H1 (cell line): ENCODE results near the gene IL12B. TPM values are rescaled to one million over a fixed set of nuclear protein-coding genes. Genes with fewer than 3 reads are reported as not detected.

Experiments used
- ASH2L ChIP-seq: fragments of 200-600, 300-600 bp; sonication (generic); IDR thresholded peaks from one replicate; pipeline ENCODE4 v1.7.1; 2017; ENCODE audit warnings: low read length
- BCL11A ChIP-seq, 2 experiments: IDR thresholded peaks; one replicate each; pipeline ENCODE4 v1.6.1; 2011; ENCODE audit warnings: low read depth in 2 of 2, low read length in 2 of 2, mild to moderate bottlenecking in 2 of 2
- CHD7 ChIP-seq: fragments of 300-600 bp; sonication (generic); IDR thresholded peaks from 2 replicates; pipeline ENCODE4 v1.7.1; 2012; ENCODE audit warnings: low read length, moderate library complexity, mild to moderate bottlenecking, inconsistent platforms; ENCODE audit not compliant: insufficient replicate concordance
- CTBP2 ChIP-seq: IDR thresholded peaks from 2 replicates; pipeline ENCODE4 v1.7.0; 2011; ENCODE audit warnings: borderline replicate concordance, mild to moderate bottlenecking, moderate library complexity, mixed read lengths, low read length; ENCODE audit not compliant: insufficient read depth, insufficient read length
- EP300 ChIP-seq, 2 experiments: IDR thresholded peaks; 1 replicate in 1 of 2; 2 replicates in 1 of 2; pipeline ENCODE4 v1.6.1; 2011 to 2012; ENCODE audit warnings: low read depth in 2 of 2, low read length in 2 of 2, mild to moderate bottlenecking in 2 of 2, borderline replicate concordance in 1 of 2, inconsistent platforms in 1 of 2, moderate library complexity in 1 of 2
- MAFK ChIP-seq: IDR thresholded peaks from 2 replicates; pipeline ENCODE4 v1.6.1; 2012; ENCODE audit warnings: low read depth, mild to moderate bottlenecking, improper control_type of control experiment, low read length
- RNF2 ChIP-seq: fragments of 200-900, 300-1000 bp; sonication (generic); IDR thresholded peaks from 2 replicates; pipeline ENCODE4 v1.7.1; 2016; ENCODE audit warnings: borderline replicate concordance, low read depth, mild to moderate bottlenecking, antibody characterized with exemption, low read length; ENCODE audit not compliant: poor library complexity, severe bottlenecking; ENCODE audit errors: missing control alignments
- SP1 ChIP-seq: IDR thresholded peaks from 2 replicates; pipeline ENCODE4 v1.6.1; 2011; ENCODE audit warnings: low read depth, low read length
- polyA plus RNA-seq, 7 experiments: library from polyadenylated mRNA; depleted of rRNA in 3 of 7; stranded (reverse) in 5 of 7; unstranded in 2 of 7; fragments of >200 nt in 5 of 7; fragments of 200-250 nt in 2 of 7; gene quantifications; 1 replicate in 5 of 7; 2 replicates in 1 of 7; 4 replicates in 1 of 7; pipeline versions ENCODE4 v1.2.1 to v1.2.3, GENCODE V29; 2011 to 2013; ENCODE audit warnings: missing spikeins in 2 of 7, mixed read lengths in 2 of 7
- total RNA-seq: library from RNA; stranded (reverse); fragmentation: NEBNext Ultra II Directional; extraction: Animal tissue kit (Norgen Biotek cat#: 25700); gene quantifications from 2 replicates; pipeline ENCODE4 v1.2.1, GENCODE V29; 2021

The IL12B gene
- total and polyA plus RNA-seq, 2 of the 8 experiments (the other 6 are each of a cell fraction or from before 2014, with no cell fraction given) = not detected

GRCh38 chr5:159331093-159331973, 1.0 kb upstream of the IL12B start (continued):
- TF ChIP-seq CHD7 (no peak), SP1 (no peak), RNF2 (no peak), ASH2L (peak; percentile 81), EP300 (IDR thresholded peaks at IDR 0.05; ENCODE audit: borderline replicate concordance in 1 of 2, low read depth in 2 of 2, low read length in 2 of 2) (no peak), CTBP2 (no peak), MAFK (no peak), BCL11A (IDR thresholded peaks at IDR 0.05; ENCODE audit: low read depth in 2 of 2, low read length in 2 of 2) (no peak)
